A673 (cell line): ENCODE results near the gene CEP112. TPM values are rescaled to one million over a fixed set of nuclear protein-coding genes. Genes with fewer than 3 reads are reported as not detected.

Source experiments
- BruUV-seq: library from RNA; stranded (reverse); fragments of 400-500 nt; replicated peaks from 2 replicates; lab custom pipeline; 2021; lab: Mats Ljungman, UMichigan
- CTCF ChIA-PET: fragments of 300-600 bp; sonication (Branson Sonifier 250); formaldehyde crosslinking; loops from one replicate; lab custom pipeline; 2022; ENCODE audit warnings: antibody characterized with exemption; lab: Charles Lee
- POLR2A ChIA-PET: fragments of 300-600 bp; sonication (Branson Sonifier 250); formaldehyde crosslinking; loops from one replicate; lab custom pipeline; 2022; ENCODE audit warnings: antibody characterized with exemption; ENCODE audit not compliant: low non-redundant PET; lab: Charles Lee
- DNase-seq: peaks from one replicate; pipeline ENCODE4 v3.0.0-alpha.2; 2015; ENCODE audit warnings: low spot score
- H3K27ac ChIP-seq: fragments of 200-600 bp; sonication (generic); 2 replicates; pipeline ENCODE4 v1.5.1; 2016; ENCODE audit warnings: mixed run types, low read depth, mild to moderate bottlenecking, mixed read lengths, antibody characterized with exemption, low read length; ENCODE audit not compliant: poor library complexity, severe bottlenecking
- H3K27me3 ChIP-seq: fragments of 200-600 bp; sonication (generic); replicated peaks from 2 replicates; pipeline ENCODE4 v1.6.1; 2017; ENCODE audit warnings: mixed run types, low read depth, mild to moderate bottlenecking, mixed read lengths, antibody characterized with exemption, low read length; ENCODE audit not compliant: insufficient read depth, poor library complexity
- H3K36me3 ChIP-seq: fragments of 200-600 bp; sonication (generic); 2 replicates; pipeline ENCODE4 v1.6.1; 2016; ENCODE audit warnings: mixed run types, mild to moderate bottlenecking, mixed read lengths, antibody characterized with exemption, low read length; ENCODE audit not compliant: insufficient read depth, poor library complexity, severe bottlenecking
- H3K4me1 ChIP-seq: fragments of 200-600 bp; sonication (generic); 2 replicates; pipeline ENCODE4 v1.6.1; 2017; ENCODE audit warnings: mixed run types, mild to moderate bottlenecking, mixed read lengths, antibody characterized with exemption, low read length; ENCODE audit not compliant: insufficient read depth, poor library complexity, severe bottlenecking
- H3K4me3 ChIP-seq: fragments of 200-600 bp; sonication (generic); 2 replicates; pipeline ENCODE4 v1.5.1; 2016; ENCODE audit warnings: low read depth, mixed run types, mild to moderate bottlenecking, mixed read lengths, low read length; ENCODE audit not compliant: poor library complexity, severe bottlenecking
- H3K9me3 ChIP-seq: fragments of 200-600 bp; sonication (generic); 2 replicates; pipeline ENCODE4 v1.6.1; 2016; ENCODE audit warnings: mixed run types, low read depth, mild to moderate bottlenecking, mixed read lengths, antibody characterized with exemption, low read length; ENCODE audit not compliant: poor library complexity, severe bottlenecking
- CTCF ChIP-seq: fragments of 300-800, 200-600 bp; sonication (generic); conservative IDR thresholded peaks from 2 replicates; pipeline ENCODE4 v1.5.1; 2017; ENCODE audit warnings: low read depth, mild to moderate bottlenecking, antibody characterized with exemption, low read length, moderate library complexity, mixed read lengths
- EZH2 ChIP-seq: fragments of 200-600 bp; sonication (generic); IDR thresholded peaks from 2 replicates; pipeline ENCODE4 v1.6.1; 2017; ENCODE audit warnings: borderline replicate concordance, low read depth, mild to moderate bottlenecking, mixed read lengths, antibody characterized with exemption, low read length; ENCODE audit not compliant: poor library complexity, severe bottlenecking
- intact Hi-C: fragments of 100-400 bp; cut with micrococcal nuclease; formaldehyde crosslinking; loops from one replicate; pipeline ENCODE4 v1.10.0; 2022; ENCODE audit not compliant: unreplicated experiment
- total RNA-seq: library from RNA; stranded (reverse); gene quantifications from 2 replicates; pipeline ENCODE4 v1.2.3, GENCODE V29; 2021

CEP112 gene
- total RNA-seq, 1 experiment from 2014 or later = 27.2 TPM

DNA sequence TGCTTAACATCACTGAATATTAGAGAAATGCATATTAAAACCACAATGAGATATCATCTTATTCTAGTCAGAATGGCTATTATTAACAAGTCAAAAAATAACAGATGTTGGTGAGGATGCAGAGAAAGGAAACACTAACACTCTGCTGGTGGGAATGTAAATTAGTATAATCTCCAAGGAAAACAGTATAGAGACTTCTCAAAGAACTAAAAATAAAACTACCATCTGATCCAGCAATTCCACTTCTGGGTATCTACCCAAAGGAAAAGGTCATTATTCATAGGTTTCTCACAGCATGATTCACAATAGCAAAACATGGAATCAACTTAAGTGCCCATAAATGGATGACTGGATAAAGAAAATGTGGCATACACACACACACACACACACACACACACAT lies 166.4 kb downstream of the CEP112 start:
- TF ChIP-seq CTCF (no peak), EZH2 (no peak)
- Histone ChIP-seq H3K36me3 (peaks cover 6% of the 10 kb centered on the region), H3K9me3 (peaks cover 26% of the 10 kb centered on the region), H3K4me3 (no peak overlapping the region), H3K4me1 (no peaks in the 10 kb centered on the region), H3K27me3 (no peaks in the 10 kb centered on the region), H3K27ac (no peak overlapping the region)
- DNase-seq = no peak
- ChIA-PET POLR2A (no interaction called here), CTCF (no interaction called here)
- intact Hi-C loops = no loop called here
- BruUV-seq = no TSS peak

DNA sequence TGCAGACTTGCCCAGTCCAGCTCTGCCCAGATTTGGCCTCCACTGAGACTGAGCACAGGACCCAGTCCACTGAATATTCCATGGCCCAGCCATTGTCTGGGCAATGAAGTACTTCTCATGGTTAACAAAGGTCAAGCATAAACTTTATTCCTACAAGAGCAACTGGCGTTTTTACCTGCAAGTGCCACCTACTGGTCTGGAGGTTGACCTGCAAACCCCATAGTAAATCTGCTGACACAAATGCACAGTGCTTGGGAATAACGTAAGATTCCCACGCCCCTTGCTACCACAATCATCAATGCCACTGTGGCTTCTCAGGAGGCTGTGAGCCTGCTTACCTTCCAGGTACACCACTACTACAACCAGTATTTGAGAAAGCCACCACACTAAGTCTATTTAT lies 170.2 kb downstream of the CEP112 start:
- ChIA-PET CTCF (no interaction called here), POLR2A (no interaction called here)
- H3K27me3 ChIP-seq = no peaks in the 10 kb centered on the region
- no peak for TF ChIP-seq EZH2
- 0 out of 2 replicates have a peak, but pooled peaks have one; percentile 10 for TF ChIP-seq CTCF
- peaks cover 26% of the 10 kb centered on the region for H3K9me3 ChIP-seq
- DNase-seq = peak; percentile 3
- intact Hi-C loops = no loop called here
- no TSS peak for BruUV-seq
- H3K4me1 ChIP-seq = no peaks in the 10 kb centered on the region
- no peak overlapping the region for H3K27ac ChIP-seq
- H3K36me3 ChIP-seq = peaks cover 6% of the 10 kb centered on the region
- H3K4me3 ChIP-seq = no peak overlapping the region

GRCh38 chr17:66018786-66019185 lies 173.1 kb downstream of the CEP112 start:
- Histone ChIP-seq H3K9me3 (peaks cover 13% of the 10 kb centered on the region), H3K4me1 (no peaks in the 10 kb centered on the region), H3K27me3 (no peaks in the 10 kb centered on the region), H3K4me3 (no peak overlapping the region), H3K36me3 (peaks cover 6% of the 10 kb centered on the region), H3K27ac (no peak overlapping the region)
- DNase-seq = no peak
- TF ChIP-seq CTCF (no peak), EZH2 (no peak)
- CTCF ChIA-PET = no interaction called here
- POLR2A ChIA-PET = no interaction called here
- intact Hi-C loops = no loop called here
- BruUV-seq = no TSS peak
